Heart left ventricle (tissue), 13 donors: ENCODE data around the gene CES1.

Experiments used
- CTCF ChIP-seq, 12 donors: fragments of 200-600 bp; sonication (generic) in 4 of 12; IDR thresholded peaks; one replicate each; pipeline versions ENCODE4 v1.5.0 to v1.8.0; 2018 to 2022; ENCODE audit warnings: antibody characterized with exemption in 12 of 12, mild to moderate bottlenecking in 5 of 12
- POLR2A ChIP-seq, 2 donors: fragments of 450-650 bp; IDR thresholded peaks; one replicate each; pipeline ENCODE4 v1.6.1; 2017; ENCODE audit warnings: antibody characterized with exemption in 2 of 2, mild to moderate bottlenecking in 2 of 2, moderate library complexity in 2 of 2
- donor health status: ischemic (EF 13 %, LVEDD 7.1; RV severe dilation, severe dysfunction).
- donor health status: DM: no; HTN: yes; CAD: no.
- donor health status: DM: no; HTN: no; CAD: no.
- donor health status: ischemic (EF 25% LVEDD 6.9; RV normal size, moderate dysfunction).
- donor health status: ischemic (EF 25% LVEDD 5.7; RV mildly dilated, moderate dysfunction).
- donor health status: ischemic (EF 35%, LVEDD 5.7; RV mildly dilated, moderate dysfunction).
- donor health status: nonischemic (EF 11% LVEDD 7.7; RV severe dilation, severe dysfunction).
- donor health status: DM: yes; HTN: yes; CAD: no.
- donor health status: PGD.
- donor health status: ischemic (EF 29% LVEDD 5.4; RV normal size, mild dysfunction).
- donor health status: nonischemic (EF 23%, LVEDD 6.1; RV moderate dilation, normal function).

GRCh38 chr16:55775857-55776256 lies 57.0 kb downstream of the CES1 start:
- TF ChIP-seq CTCF (IDR thresholded peaks at IDR 0.05) (no peak), POLR2A (IDR thresholded peaks at IDR 0.05) (no peak)
